DMS114 treated with DMSO at 0.1 percent for 48 hours (cell line): ENCODE results near the gene BCL2.

Experiments
- DNase-seq: peaks from one replicate; lab custom pipeline; 2025; ENCODE audit not compliant: unreplicated experiment; lab: John Stamatoyannopoulos, UW

BCL2 gene

GRCh38 chr18:63098018-63098981, 221.3 kb downstream of the BCL2 start:
- no peak for DNase-seq

GRCh38 chr18:63097178-63097577, 222.4 kb downstream of the BCL2 start:
- DNase-seq: no peak

- no peak for DNase-seq
Measured at GRCh38 chr18:63096327-63096874, 223.2 kb downstream of the BCL2 start.

DNA sequence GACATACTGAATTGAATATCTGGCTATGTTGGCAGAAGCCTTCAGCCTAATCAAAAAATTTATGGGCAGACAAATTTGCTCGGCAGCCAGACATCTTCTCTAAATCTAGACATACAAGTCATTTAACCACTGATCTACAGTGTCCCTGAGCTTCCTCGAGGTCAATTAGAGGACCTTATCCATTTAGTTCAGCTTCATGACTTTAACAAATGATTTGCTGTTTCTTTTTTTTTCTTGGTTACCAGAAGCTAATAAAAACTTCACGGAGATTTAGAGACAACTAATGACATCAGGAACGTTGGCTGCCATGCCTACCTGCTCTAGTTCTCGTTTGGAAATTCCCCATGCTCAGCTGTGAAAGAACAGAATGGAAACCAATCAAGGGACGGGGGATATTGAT, 223.8 kb downstream of the BCL2 start:
- no peak for DNase-seq

GRCh38 chr18:63091671-63092364, 227.8 kb downstream of the BCL2 start:
- DNase-seq: no peak

- DNase-seq: no peak
Measured at GRCh38 chr18:63090334-63090733, 229.2 kb downstream of the BCL2 start.

DNA sequence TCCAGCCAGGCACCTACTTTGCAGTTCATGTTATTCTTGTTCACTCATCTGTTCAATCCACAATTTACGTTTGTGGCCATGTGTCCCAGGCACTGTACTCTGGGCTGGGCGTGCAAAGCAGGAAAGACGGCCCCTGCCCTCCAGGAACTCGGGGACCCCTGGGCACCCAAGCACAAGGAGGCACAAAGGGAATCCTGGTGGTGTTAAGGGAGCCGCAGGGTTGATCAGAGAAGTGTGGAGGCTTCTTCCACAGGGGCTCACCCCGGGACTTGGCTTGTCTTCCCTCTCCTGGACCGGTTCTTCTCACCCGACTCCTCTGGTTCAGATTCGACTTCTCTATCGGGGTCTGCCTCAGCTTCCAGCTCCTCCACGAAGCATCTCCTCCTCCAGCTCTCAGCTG, 230.5 kb downstream of the BCL2 start:
- DNase-seq: no peak

DNA sequence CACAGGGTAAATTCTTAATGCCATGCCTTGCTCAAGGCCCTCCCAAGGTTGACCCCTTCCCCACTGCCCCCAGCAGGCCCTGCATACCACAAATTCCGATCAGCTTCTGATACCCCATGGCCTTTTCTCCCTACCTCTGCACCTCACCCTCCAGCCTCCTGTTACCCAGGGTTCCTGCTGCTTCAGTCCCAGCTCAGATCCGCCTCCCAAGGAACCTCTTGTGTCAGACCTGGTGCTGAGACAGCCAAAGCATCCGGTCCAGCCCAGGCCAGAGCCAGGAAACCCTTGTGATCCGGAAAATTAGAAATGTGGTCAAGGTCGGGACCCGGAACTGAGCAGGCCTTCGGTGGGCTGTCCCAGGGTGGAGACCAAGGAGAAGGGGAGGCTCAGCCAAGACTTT, 231.3 kb downstream of the BCL2 start:
- DNase-seq: no peak

DNA sequence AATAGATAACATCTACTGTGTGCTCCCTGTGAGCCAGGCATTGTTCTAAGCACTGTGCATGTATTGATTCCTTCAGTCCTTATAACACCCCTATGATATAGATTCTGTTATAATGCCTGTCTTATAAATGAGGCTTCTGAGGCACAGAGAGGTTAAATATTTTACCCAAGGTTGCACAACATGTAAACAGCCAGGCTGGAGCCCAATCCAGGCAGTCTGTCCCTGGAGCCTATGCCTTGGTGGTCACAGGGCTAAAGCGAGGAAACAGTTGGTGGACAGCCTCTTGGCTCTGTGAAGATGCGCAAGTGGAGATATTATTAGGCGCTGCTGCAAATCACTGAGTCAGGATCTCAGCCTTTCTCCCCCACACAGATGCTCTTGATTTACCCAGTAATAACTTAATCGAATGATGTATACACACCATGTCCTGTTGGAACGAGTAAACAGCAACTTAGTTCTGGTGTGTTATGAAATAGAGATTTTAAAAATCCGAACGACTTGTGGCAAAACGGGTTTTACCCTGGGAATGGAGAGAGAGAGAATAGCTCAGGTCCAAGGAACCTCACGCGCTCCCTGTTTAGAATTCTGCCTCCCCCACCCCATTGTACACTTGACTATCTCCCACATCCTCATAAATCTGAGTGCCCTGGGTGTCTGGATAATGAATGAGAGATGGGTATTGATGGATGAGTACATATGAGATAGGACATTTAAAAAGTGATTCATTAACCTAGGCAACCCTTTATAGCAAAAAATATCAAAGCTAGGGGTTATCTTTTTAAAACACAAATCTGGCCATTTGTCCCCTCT, 231.9 kb downstream of the BCL2 start:
- DNase-seq: no peak

DNA sequence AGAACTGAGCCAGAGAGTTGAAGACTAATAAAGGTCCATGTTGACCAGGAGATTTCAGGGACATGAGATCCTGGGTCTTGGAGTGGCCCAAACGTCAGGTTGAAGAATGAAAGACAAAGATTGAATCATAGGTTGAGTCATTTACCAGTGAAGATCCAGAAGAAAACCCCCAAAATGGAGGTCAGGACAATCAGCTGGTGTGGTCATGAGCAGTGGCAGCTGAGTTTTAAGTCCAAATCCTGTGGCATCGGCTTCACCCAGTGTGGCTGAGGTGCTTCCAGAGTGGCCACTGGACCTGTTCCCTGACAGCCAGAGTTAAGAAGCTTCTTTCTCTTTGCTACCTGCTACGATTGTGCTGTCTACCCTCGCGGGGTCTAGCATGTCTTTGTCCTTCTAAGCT, 234.0 kb downstream of the BCL2 start:
- no peak for DNase-seq

DNA sequence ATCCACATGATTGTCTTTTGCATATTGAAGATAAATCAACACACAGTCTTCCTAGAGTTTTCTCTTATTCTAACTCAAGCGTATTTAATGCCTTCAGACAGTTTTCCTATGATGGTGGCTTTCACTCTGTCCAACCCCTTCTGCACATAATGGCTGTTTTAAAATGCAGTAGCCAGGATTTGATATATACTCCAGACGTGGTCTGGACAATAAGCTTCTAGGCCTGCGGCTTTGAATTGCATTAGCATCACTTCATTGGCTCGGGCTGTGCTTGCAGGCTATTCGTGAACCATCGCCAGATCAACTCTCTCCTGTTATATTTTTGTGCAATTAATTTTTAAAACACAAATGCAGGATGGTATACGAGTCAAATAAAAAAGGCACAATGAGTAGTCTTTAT, 235.3 kb downstream of the BCL2 start:
- DNase-seq: no peak

DNA sequence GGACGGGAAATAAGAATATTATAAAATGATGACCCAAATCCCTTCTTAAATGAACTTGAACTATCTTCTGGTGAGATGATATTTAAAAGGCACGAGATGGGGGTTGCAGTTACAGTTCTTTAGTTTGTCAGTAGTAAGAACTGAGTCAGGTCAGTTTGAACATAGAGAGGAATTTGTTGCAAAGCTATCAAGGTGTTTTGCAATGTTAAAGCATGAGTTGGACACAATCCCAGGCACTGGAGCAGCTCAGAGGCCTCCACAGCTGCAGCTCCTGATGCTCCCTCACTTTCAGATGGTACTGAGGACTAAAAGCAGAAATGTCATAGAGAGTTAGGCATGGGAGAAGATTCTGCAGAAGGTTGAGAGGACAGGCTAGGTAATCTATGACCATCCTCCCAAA, 236.0 kb downstream of the BCL2 start:
- DNase-seq: no peak

DNA sequence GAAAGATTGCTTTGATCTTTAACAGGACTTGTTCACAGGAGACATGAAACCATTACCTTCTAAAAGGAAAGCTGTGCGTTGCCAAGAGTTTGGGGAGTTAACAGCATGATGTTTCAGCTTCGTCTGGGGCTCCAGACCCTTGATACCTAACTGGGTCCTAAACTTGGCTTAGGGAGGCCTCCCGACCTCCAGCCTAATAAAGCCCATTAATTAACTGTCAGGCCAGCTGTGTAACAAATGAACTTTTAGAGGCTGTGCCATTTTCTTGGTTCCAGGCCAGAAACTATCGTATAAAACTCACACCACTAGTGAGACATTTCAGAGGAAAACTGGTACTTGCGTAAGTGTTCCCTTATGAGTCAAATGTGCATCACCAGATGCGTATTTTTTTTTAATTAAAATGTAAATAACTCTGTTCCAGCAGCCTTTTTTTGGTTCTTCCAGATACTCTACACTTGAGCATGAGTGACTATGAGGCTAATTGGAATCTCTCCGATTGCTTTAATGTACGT, 236.5 kb downstream of the BCL2 start:
- no peak for DNase-seq

GRCh38 chr18:63082366-63083019, 237.1 kb downstream of the BCL2 start:
- DNase-seq: no peak

DNA sequence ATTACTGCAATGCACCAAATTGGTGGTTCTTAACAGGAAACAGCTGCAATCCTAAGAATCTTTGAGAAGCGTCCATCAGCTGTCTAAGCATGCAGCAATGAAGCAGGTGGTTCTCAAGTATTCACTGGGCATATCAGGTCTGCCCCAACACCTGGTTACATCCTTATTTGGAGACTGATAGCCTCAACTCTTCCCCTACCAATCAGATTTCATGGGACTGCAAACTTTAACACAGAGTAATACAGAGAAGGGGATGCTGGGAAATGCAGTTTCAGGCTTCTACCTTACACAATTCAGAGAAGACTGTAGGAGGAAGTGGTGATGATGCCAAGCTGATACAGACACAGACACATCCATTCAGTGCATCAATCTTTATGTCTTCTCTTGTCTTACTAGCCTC, 240.5 kb downstream of the BCL2 start:
- no peak for DNase-seq

DNA sequence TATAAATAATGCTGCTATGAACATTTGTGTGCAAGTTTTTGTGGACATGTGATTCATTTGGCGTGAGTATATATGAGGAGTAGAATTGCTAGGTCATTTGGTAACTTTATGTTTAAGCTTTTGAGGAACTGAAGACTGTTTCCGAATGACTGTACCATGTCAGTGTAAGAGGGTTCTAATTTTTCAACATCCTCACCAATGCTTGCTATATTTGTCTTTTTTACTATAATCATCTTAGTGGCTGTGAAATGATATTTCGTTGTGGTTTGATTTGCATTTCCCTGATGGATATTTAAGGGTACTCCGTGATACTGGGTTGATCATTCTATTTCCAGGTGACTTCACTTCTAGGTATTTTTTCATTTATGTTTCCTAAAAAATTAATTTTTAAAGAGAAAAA, 241.1 kb downstream of the BCL2 start:
- DNase-seq: no peak

- peak; percentile 61 for DNase-seq
Measured at GRCh38 chr18:63074981-63075404, 244.6 kb downstream of the BCL2 start.

DNA sequence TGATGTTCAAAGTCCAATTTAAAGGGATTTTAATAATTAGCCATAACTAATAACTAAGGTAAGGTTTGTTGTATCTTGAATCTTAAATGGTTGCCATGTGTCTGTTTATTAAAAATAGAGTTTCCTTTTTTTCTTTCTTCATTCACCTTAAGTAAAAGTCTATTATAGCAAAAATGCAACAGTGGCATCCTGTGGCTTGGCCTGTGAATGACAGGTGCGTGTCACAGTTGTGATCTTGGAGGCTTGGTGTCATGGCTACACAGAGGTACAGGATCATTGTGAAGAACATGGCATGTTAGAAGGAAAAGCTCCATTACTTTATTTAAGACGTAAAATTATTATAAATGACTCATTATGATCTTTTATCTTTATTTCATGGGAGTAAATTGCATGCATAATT, 246.1 kb downstream of the BCL2 start:
- no peak for DNase-seq
